Measurements from ENCODE around the gene OTOGL.

The OTOGL gene, protein sequence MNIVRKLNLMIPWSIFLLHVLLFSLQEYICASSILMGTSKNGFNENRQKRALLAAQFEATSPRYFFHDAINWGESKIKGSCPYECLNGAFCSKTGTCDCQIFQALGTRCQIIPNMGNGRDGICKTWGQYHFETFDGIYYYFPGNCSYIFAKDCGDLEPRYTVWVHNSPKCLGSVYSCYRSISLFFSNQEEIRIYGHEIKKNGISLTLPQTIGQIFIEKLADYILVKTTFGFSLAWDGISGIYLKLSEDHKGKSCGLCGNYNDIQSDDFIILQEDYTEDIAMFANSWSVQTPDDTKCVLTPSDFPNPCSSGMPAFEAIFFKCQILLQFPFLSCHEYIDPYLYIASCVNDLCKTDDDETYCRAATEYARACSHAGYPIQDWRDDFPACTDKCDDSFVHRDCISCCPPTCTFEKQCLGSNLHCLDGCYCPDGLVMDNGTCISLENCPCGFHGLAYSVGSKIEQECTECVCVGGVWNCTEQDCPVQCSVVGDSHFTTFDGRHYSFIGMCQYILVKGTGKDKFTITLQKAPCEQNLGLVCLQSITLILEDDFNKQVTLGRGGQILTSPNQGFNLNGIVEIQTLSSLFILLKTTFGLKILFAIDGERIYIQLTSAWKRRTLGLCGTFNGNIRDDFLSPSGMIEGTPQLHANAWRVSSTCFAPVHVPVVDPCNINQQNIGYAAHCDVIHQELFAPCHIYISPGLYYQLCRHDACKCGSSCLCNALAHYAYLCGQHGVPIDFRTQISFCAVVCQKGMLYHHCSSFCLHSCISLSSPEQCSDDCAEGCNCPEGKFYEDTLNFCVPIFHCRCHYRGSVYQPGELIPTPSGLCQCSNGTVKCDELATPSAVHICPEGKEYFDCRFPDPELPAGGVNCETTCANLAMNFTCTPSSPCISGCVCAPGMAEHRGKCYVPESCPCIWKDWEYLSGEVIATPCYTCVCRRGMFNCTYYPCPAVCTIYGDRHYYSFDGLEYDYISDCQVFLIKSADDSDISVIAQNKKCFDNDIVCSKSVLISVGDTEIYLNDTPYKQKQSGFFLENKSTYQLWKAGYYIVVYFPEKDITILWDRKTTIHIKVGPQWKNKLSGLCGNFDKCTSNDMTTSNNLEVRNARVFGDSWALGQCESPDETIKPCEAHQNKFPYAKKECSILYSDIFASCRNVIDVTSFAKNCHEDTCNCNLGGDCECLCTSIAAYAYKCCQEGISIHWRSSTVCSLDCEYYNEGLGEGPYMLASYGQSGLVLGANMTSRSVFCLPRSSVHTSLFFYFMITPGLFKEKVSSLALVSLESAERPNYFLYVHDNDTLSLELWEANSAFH (N-terminal part only)

DNA sequence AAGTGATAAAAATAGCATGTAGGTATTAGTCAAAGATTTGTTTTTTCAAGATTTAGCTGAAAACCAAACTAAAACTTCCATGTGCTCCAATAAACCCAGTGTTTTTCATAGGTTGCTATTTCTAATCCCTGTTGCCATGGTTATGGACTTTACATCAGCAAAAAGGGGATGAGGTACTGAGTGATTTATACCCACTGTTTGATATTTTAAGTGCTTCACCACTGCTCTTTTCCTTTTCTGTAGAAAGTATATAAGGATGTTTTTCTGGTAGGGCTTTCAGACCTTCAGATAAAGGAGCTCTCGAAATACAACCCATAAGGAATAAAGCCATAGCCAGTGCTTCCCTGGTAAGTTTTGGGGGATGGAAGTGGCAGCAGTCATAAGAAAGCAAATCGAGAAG is at the start of gene OTOGL:
Gene OTOGL, plus strand, starts transcription at position 279 of the 400 bp plus-strand sequence. CDS start 109,895 bp downstream, outside the sequence.
- no peak for DNase-seq

DNA sequence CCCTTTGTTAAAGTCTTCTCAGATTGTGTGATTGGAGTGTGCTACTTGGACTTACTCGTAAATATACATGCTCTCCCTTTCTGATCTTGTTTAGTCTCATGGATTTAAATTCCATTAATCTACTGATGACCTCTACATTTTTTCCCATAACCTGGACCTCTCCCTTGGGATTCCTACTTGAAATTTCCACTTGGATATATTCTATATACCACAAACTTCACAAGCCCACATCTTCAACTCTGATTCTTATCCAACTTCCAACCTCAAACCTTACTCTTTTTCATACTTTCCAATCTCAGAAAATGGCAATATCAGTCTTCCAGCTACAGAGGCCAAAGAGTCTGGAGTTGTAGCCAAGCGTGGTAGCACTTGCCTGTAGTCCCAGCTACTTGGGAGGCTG is 49.1 kb upstream of the OTOGL start:
- DNase-seq = no peak

DNA sequence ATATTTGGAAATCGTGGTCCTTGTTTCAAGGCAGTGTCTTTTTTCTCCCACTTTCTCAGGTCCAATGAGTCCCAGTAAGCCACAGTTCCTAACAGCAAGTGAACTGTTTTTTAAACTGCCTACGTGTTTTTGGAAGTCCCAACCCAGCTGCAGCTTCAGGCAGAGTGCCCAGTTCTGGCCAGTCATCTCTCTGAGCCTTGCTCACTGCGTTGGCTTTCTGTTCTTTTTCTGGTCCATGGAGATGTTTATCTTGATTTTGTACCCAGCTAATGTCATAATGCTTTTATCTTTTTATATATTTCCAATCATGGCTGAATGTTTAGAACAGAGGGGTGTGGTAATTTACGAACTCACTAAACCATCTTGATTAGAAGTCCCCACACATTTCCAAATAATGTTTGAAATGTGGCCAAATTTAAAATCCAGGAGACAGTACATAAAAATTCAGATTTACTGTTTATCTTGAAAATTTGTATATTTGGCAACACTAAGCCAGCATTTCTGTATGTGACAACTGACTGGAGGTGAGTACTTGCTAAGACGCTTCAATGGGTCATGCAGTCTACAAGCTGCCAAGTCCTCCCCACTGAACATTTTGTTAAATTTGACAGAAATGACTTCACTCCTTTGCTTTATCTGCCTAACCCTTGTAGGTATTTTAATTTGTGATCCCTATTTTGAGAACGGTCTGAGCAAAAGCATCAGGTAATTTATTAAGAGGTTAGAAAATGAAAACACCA is 46.1 kb upstream of the OTOGL start:
- no peak for DNase-seq

DNA sequence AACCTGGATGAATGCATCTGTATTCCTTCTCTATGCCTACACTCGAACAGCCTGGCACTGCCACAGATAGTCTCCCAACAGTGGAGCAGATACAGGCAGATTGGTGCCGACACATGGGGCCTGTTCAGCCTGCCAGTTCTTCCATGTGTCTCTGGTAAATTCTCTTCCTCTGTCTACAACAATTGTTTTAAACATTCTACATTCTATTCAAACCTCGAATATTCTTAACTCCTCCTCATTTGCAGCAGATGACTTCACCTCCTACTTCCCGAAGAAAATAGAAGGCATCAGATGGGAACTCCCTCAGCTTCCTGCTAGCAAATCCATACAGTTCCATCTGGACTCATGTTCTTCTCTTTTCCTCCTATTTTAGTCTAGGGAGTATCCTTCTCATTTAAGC is 43.1 kb upstream of the OTOGL start:
- DNase-seq = no peak

DNA sequence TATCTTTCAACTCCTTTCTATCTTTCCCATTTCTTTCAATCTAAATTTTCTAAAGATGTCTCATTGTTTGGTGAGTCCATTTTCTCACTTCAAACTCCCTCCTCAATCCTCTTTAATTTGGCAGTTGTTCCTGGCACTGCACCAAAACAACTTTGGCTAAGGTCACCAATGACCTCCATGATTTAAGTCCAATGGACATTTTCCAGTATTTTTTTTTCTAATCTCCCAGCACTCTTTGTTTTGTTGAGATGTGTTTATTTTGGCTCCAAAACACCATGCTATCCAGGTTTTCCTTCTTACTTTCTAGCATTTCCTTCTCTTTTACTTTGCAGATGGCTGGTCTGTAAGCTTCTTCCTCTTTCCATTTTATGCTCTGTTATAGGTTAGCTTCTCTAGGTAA is 42.5 kb upstream of the OTOGL start:
- no peak for DNase-seq

DNA sequence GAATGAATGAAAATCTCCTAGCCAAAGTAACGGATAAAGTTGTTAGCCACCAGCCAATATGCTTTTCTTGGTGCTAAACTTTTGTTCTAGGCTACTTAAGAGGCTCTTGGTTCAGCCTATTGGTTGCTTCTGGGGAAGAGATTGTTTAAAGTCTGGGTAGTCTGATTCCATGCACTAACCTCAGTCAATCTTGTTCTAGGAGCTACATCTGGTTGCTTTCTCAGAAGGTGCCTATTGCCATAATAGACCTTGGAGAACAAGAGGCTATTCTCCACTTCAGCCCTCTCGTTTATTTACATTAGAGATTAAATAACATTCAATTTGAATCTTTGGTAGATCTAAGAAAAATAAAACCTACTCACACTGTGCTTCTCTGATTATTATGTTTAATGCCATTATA is 40.8 kb upstream of the OTOGL start:
- no peak for DNase-seq

DNA sequence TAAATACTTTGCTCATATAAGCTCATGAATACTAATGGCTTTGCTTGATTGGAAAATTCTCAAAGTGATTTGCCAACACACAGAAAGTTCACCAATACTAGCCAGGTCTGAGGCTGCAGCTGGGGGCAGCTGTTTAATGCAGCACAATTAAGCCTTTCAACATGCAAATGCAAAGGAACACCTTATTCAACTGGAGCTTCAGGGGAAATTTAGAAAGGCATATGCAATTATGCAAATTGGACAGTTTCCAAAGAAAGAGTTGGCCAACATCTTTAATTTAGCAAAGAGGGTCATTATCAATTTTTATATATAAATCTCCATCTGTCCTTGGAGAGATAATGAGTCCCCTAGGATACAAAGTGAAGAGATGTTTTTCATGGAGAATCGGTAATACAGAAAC is 40.2 kb upstream of the OTOGL start:
- DNase-seq = no peak

DNA sequence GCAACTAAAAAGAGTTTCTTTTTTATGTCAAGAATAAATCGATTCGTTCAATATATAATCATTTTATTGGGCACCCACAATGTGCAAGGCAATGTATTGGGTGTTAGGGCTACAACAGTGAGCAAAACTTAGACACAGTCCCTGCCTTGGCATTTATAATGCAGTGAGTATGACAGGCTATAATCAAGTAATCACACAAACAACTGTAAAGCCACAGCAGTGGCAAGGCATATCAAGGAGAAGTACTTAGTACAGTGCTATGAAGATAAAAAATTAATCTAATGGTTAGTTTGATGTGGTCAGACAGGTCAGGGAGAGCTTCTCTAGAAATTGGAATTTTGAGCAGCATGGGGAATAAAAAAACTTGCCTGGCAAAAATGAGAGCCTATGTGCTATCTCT is 39.5 kb upstream of the OTOGL start:
- DNase-seq = no peak

DNA sequence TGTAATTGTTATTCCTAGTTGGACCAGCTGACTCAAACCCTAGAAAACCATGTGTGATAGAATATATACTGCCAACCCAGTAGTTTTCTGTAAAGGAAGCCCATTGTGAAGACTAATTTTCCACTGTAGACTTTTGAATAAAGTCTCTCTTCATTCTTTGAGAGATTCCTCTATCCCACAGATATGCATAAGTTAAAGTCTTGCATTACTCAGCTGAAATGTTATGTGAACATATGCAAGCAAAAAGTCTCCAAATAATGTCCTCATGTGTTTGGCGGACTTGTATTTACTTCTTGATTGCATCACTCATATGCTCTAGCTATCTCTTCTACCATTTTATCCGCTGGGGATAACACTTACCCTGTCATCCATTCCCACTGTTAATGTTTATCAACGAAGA is 35.1 kb upstream of the OTOGL start:
- no peak for DNase-seq

DNA sequence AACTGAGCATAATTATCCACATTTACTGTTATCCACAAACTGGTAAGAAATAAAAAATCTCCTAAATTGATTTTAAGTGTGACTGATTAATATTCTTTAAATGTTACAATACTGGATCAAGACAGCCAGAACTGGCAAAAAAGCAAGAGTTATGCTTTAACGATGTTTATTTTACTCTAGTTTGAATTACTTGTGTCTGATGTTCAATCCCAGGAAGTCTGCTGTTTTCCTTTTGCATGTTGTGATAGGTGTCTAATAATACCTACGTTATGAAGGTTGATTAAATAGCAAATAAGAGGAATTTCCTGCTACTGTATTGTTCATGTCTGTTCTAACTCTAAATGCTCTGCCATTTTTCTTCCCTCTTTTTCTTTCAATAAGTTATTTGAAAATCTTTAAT is 34.4 kb upstream of the OTOGL start:
- no peak for DNase-seq

DNA sequence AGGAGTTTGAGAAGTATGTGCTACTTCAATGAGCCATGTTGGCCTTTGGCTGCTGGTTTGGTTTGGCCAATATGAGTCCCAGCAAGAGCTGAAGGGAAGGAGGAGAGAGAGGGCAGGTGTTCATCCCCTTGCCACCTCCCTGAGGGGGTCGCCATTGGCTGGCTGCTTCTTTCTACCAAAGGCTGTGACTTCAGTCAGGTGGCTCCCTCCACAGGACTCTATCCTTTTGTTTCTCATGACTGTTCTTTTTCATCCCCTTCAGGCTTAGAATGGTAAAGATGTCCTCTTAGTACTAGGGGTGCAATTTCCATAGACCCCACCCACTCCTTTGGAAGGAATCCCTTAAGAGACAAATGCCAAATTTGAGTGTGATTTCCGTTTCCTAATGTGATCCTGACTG is 31.2 kb upstream of the OTOGL start:
- no peak for DNase-seq

DNA sequence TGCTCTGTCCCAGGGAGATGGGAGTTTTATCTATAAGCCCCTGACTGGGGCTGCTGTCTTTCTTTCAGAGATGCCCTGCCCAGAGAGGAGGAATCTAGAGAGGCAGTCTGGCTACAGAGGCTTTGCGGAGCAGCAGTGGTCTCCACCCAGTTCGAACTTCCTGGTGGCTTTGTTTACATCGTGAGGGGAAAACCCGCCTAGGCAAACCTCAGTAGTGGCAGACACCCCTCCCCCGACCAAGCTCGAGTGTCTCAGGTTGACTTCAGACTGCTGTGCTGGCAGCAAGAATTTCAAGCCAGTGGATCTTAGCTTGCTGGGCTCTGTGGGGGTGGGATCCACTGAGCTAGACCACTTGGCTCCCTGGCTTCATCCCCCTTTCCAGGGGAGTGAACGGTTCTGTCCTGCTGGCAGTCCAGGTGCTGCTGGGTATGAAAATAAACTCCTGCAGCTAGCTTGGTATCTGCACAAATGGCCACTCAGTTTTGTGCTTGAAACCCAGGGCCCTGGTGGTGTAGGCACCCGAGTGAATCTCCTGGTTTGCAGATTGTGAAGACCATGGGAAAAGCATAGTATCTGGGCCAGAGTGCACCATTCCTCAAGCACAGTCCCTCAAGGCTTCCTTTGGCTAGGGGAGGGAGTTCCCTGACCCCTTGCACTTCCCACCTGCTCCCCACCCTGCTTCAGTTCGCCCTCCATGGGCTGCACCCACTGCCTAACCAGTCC is 15.3 kb upstream of the OTOGL start:
- DNase-seq = peak; percentile 42 to 70

DNA sequence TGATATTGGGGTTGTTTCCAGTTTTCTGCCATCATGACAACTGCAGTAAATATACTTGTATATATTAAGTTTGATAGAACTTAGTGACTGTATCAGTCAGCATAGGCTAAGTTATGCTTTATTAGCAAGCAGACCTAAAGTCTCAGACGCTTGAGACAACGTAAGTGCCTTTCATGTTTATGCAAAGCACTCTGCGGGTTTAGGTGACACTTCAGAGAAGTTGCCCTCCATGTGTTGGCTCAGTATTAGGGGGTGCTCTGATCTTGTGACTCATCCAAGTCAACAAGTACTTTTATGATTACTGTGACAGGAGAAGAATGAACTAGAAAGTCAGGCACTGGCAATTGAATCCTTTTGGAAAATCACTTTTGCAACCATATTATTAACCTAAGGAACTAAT is 13.3 kb upstream of the OTOGL start:
- no peak for DNase-seq

DNA sequence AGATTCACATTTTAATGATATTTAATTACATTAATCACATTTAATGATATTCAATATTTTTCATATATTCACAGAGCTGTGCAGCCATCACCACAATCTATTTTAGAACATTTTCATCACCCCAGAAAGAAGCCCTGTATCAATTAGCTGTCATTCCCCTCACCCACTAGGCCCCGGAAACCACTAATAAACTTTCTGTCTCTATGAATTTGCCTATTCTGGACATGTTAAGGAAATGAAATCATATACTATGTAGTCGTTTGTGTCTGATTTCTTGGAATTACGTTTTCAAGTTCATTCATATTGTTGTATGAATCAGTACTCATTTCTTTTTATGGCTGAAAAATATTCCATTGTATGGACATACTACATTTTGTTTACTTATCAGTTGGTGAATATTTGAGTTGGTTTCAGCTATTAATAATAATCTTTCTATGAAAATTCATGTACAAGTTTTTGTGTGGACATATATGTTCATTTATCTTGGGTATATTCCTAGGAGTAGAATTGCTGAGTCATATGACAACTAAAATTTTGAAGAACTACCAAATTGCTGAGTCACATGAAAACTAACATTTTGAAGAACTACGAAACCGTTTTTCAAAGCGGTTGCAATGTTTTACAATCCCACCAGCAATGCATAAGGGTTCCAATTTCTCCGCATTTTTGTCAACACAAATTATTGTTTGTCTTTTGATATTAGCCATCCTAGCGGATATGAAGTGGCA is 11.7 kb upstream of the OTOGL start:
- DNase-seq = no peak

DNA sequence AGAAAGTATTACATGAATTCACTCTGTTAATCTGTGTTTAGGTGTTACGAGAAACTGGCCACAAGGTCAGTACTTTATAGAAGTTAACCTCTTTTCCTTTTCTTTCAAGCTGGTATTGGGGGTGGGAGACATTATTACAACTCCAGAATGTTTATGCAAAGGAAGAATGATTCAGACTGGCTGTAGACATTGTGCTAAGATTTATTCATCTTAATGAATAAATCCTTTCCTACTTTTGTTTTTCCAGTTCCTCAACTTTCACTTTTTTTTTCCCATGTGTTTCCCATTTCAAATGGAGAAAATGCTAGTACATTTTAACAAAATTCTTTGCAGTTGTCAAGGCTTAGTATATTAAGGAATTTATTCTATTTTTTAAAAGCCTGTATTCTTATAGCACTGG is 1.3 kb downstream of the OTOGL start:
- no peak for DNase-seq

DNA sequence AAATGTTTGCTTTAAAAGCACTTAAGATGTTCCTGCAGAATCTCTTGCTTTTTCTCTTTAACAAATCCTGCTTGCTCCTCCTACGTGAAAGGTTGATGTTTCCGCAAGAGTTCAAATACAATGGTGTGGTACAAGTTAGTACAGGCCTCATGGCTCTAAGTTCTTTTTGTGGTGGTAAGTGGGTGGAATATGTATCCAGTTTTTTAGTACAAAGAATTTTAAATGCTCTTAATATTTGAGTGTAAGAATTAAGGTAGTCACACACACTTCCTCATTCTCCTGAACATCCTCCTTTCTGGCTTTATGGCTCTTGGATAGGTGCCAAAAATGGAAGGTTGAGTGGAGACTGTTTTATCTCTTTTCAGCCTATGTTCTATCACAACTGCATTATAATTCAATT is 1.8 kb downstream of the OTOGL start:
- DNase-seq = no peak

DNA sequence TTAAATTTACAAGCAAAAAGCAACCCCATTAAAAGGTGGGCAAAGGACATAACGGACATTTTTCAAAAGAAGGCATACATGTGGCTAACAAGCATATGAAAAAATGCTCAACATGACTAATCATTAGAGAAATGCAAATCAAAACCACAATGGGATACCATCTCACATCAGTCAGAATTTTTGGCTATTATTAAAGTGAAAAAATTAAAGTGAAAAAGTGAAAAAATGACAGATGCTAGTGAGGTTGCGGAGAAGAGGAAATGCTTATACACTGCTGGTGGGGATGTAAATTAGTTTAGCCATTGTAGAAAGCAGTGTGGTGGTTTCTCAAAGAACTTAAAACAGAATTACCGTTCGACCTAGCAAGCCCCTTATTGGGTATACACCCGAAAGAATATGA is 7.9 kb downstream of the OTOGL start:
- no peak for DNase-seq

DNA sequence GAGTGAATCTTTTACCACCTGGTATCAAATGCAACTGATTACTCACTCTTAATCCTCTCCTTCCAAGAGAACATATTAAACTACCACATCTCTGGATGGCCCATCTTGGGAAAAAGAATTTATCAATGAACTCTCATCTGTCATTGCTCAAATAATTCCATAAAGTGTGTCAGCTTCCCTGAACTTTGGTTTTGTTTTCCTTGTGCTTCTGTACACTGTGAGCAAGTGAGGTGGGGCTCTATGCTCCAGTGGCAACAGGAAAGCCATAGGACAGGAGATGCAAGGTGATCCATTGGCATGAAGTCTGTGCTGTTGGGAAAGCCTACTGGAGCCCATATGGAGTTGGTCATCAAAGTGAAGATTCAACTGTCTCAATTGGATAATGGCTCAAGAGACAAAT is 17.4 kb downstream of the OTOGL start:
- no peak for DNase-seq

DNA sequence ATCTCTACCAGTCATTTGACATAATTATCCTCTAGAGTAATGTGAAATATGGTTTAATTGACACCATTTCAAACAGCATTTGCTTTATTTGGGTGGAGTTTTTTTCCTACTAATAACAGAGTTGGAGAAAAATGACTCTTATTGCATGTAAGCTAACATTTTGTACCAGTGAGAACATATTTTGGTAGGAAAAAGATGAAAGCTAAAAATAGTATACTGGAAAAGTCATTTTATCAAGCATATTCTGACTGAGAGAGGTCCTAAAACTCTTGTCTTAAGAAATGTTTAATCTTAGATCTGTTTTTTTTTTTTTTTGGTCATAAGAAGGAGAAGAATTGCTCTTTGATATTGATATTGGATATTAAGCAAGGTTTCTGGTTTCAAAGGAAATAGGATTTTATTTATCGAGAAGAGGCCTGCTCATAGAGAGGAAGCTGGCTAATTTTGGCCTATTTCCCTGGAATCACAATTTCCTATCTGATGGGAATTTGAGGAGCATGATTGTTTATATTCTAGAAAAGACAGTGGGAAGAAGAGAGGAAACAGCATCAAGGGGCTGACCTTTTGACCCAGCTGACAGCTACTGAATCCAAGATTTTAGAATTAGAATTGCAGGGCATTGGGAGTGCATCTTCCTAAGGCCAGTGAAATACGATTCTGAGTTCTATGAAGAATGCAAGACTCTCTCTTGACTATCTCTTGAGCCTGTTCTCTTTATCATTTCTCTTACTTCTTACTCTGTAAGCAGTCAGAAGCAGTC is 19.4 kb downstream of the OTOGL start:
- no peak for DNase-seq

DNA sequence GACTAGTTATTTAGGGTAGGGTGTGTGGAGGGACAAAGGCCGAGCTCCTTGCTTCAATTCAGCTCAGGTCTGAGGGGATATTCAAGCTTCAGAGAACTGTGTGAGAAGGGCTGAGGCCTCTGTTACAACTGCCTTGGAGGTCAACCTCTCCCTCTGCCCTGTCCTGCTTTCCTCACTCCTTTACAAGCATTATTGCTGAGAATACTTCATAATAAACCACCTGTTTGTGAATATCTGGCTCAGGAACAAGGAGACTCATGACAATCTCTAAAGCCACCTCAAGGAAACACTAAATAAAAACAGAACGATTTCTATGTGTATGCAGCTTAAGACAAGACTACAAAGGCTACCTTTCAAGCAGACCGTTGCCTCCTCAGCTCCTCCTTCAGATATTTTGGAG is 21.7 kb downstream of the OTOGL start:
- DNase-seq = no peak
